Panc1 (cell line): ENCODE measurements around the gene CYFIP2. TPM values are rescaled to one million over a fixed set of nuclear protein-coding genes. Genes with fewer than 3 reads are reported as not detected.

Experiments
- ATAC-seq: fragments of 200-7000 bp; cut with Tn5 transposase; 2 replicates; pipeline ENCODE4 v1.9.1; 2020; ENCODE audit warnings: mild to moderate bottlenecking, moderate library complexity
- BruUV-seq: library from RNA; stranded (reverse); fragments of 400-500 nt; replicated peaks from 2 replicates; lab custom pipeline; 2021; lab: Mats Ljungman, UMichigan
- CTCF ChIA-PET: fragments of 300-600 bp; sonication (Branson Sonifier 250); formaldehyde crosslinking; loops from one replicate; lab custom pipeline; 2022; ENCODE audit warnings: antibody characterized with exemption; lab: Charles Lee
- POLR2A ChIA-PET: fragments of 300-600 bp; sonication (Branson Sonifier 250); formaldehyde crosslinking; loops from one replicate; lab custom pipeline; 2022; ENCODE audit warnings: antibody characterized with exemption; lab: Charles Lee
- DNase-seq: peaks from one replicate; pipeline ENCODE4 v3.0.0-alpha.2; 2010; ENCODE audit warnings: low read depth, low spot score
- H3K27ac ChIP-seq: 2 replicates; pipeline ENCODE4 v1.5.1; 2011; ENCODE audit warnings: mild to moderate bottlenecking, low read length, inconsistent platforms
- H3K27me3 ChIP-seq: fragments of 200-500 bp; sonication (Bioruptor generic); 2 replicates; pipeline ENCODE4 v1.6.0; 2014; ENCODE audit warnings: low read length, inconsistent platforms; ENCODE audit not compliant: control insufficient read depth, insufficient read depth
- H3K36me3 ChIP-seq: fragments of 200-500 bp; sonication (Bioruptor generic); 2 replicates; pipeline ENCODE4 v1.5.1; 2014; ENCODE audit warnings: inconsistent platforms, mild to moderate bottlenecking, low read length, moderate library complexity; ENCODE audit not compliant: control insufficient read depth, insufficient read depth
- H3K4me1 ChIP-seq: 2 replicates; pipeline ENCODE4 v1.5.1; 2011; ENCODE audit warnings: inconsistent platforms, mild to moderate bottlenecking, low read length, moderate library complexity; ENCODE audit not compliant: control insufficient read depth, insufficient read depth
- H3K4me3 ChIP-seq, 2 experiments: 2 replicates each; pipeline ENCODE4 v1.5.1; 2011 to 2012; ENCODE audit warnings: low read depth in 2 of 2, low read length in 2 of 2, mild to moderate bottlenecking in 2 of 2, inconsistent platforms in 1 of 2, moderate library complexity in 1 of 2
- H3K9me3 ChIP-seq: fragments of 200-500 bp; sonication (Bioruptor generic); 2 replicates; pipeline ENCODE4 v1.5.1; 2014; ENCODE audit warnings: low read depth, mild to moderate bottlenecking, inconsistent platforms, low read length, moderate library complexity; ENCODE audit not compliant: control insufficient read depth, insufficient read depth
- CTCF ChIP-seq: fragments of 450-650 bp; IDR thresholded peaks from 2 replicates; pipeline ENCODE4 v1.5.1; 2017; ENCODE audit warnings: mild to moderate bottlenecking
- POLR2AphosphoS5 ChIP-seq: IDR thresholded peaks from 2 replicates; pipeline ENCODE4 v1.6.1; 2012; ENCODE audit warnings: mild to moderate bottlenecking, low read depth, low read length, moderate library complexity
- REST ChIP-seq, 2 experiments: IDR thresholded peaks; 2 replicates each; pipeline ENCODE4 v1.6.1; 2011 to 2012; ENCODE audit warnings: low read depth in 2 of 2, control low read depth in 1 of 2, low read length in 1 of 2, mild to moderate bottlenecking in 1 of 2, moderate library complexity in 1 of 2; ENCODE audit not compliant: insufficient read depth in 1 of 2
- SIN3A ChIP-seq: IDR thresholded peaks from 2 replicates; pipeline ENCODE4 v1.6.1; 2012; ENCODE audit warnings: low read depth, mild to moderate bottlenecking, low read length, moderate library complexity, borderline replicate concordance; ENCODE audit not compliant: insufficient read depth
- TCF7L2 ChIP-seq: IDR thresholded peaks from 2 replicates; pipeline ENCODE4 v1.6.1; 2011; ENCODE audit warnings: mild to moderate bottlenecking, low read depth, low read length, inconsistent platforms
- in situ Hi-C: cut with HindIII; loops from 2 replicates; pipeline ENCODE4 v1.10.0; 2016; ENCODE audit warnings: low sequenced_read_pairs, low pct_unique_long_range_greater_than_20kb
- intact Hi-C: fragments of 100-400 bp; cut with micrococcal nuclease; formaldehyde crosslinking; loops from one replicate; pipeline ENCODE4 v1.10.0; 2022; ENCODE audit not compliant: unreplicated experiment
- total RNA-seq: library from RNA; stranded (reverse); gene quantifications from one replicate; pipeline ENCODE4 v1.2.1, GENCODE V29; 2021; ENCODE audit not compliant: unreplicated experiment

CYFIP2 gene
- total RNA-seq, 1 experiment from 2014 or later: 0.80 TPM

- Histone ChIP-seq H3K27me3 (peaks cover 10% of the 10 kb centered on the region), H3K4me3 (no peak overlapping the region), H3K36me3 (no peaks in the 10 kb centered on the region), H3K27ac (no peak overlapping the region), H3K4me1 (no peaks in the 10 kb centered on the region), H3K9me3 (no peaks in the 10 kb centered on the region)
- DNase-seq (no peak), ATAC-seq (no peak)
- intact Hi-C loops: no loop called here
- ChIA-PET POLR2A (no interaction called here), CTCF (no interaction called here)
- no peak for TF ChIP-seq POLR2AphosphoS5
- no peak for TF ChIP-seq TCF7L2
- no peak for TF ChIP-seq SIN3A
- TF ChIP-seq REST (IDR thresholded peaks at IDR 0.05; ENCODE audit: insufficient read depth in 1 of 2, low read depth in 2 of 2, low read length in 1 of 2): no peak
- TF ChIP-seq CTCF: no peak
- in situ Hi-C loops: no loop called here
- no TSS peak for BruUV-seq
Measured at GRCh38 chr5:157279605-157280239, 13.8 kb downstream of the CYFIP2 start.

GRCh38 chr5:157280927-157281326 is 15.0 kb downstream of the CYFIP2 start:
- Histone ChIP-seq H3K4me3 (no peak overlapping the region), H3K36me3 (no peaks in the 10 kb centered on the region), H3K27me3 (peaks cover 11% of the 10 kb centered on the region), H3K4me1 (no peaks in the 10 kb centered on the region), H3K9me3 (no peaks in the 10 kb centered on the region), H3K27ac (no peak overlapping the region)
- no TSS peak for BruUV-seq
- DNase-seq (no peak), ATAC-seq (no peak)
- POLR2A ChIA-PET: no interaction called here
- in situ Hi-C loops: no loop called here
- intact Hi-C loops: no loop called here
- TF ChIP-seq SIN3A (no peak), CTCF (no peak), TCF7L2 (no peak), POLR2AphosphoS5 (no peak), REST (IDR thresholded peaks at IDR 0.05; ENCODE audit: insufficient read depth in 1 of 2, low read depth in 2 of 2, low read length in 1 of 2) (no peak)
- CTCF ChIA-PET: no interaction called here
